HepG2 (cell line): Measurements from ENCODE around the gene RBX1. TPM values are rescaled to one million over a fixed set of nuclear protein-coding genes. Genes with fewer than 3 reads are reported as not detected.

Source experiments
- CHCHD3 ChIP-seq: sonication (generic); formaldehyde crosslinking; IDR thresholded peaks from 2 replicates; pipeline ENCODE4 v1.8.0; 2022; ENCODE audit warnings: mild to moderate bottlenecking, missing genetic modification reagents, moderate library complexity
- FOXK1 ChIP-seq: sonication (generic); formaldehyde crosslinking; IDR thresholded peaks from 2 replicates; pipeline ENCODE4 v1.4.0; 2020; ENCODE audit warnings: low read depth, missing genetic modification reagents, borderline replicate concordance
- GLI4 ChIP-seq: sonication (generic); formaldehyde crosslinking; IDR thresholded peaks from 2 replicates; pipeline ENCODE4 v1.5.1; 2020; ENCODE audit warnings: missing genetic modification reagents, mild to moderate bottlenecking, moderate library complexity, borderline replicate concordance
- IKZF1 ChIP-seq: fragments of 450-650 bp; IDR thresholded peaks from 2 replicates; pipeline ENCODE4 v1.7.1; 2016
- JARID2 ChIP-seq: sonication (generic); formaldehyde crosslinking; IDR thresholded peaks from 2 replicates; pipeline ENCODE4 v1.8.1; 2023; ENCODE audit warnings: missing genetic modification reagents, inconsistent platforms; ENCODE audit not compliant: insufficient replicate concordance
- MIER2 ChIP-seq: IDR thresholded peaks from 2 replicates; pipeline ENCODE4 v1.6.1; 2016; ENCODE audit warnings: missing biosample characterization, missing genetic modification reagents
- NCOA1 ChIP-seq: sonication (generic); formaldehyde crosslinking; IDR thresholded peaks from 2 replicates; pipeline ENCODE4 v1.9.0; 2021; ENCODE audit warnings: missing genetic modification reagents
- NKX3-1 ChIP-seq: sonication (generic); formaldehyde crosslinking; IDR thresholded peaks from 2 replicates; pipeline ENCODE4 v1.5.0; 2020; ENCODE audit warnings: missing genetic modification reagents
- PCBP1 ChIP-seq: fragments of 200-400 bp; formaldehyde crosslinking; IDR thresholded peaks from 2 replicates; pipeline ENCODE4 v1.6.1; 2017; ENCODE audit warnings: mild to moderate bottlenecking, low read depth, low read length, borderline replicate concordance
- PRPF4 ChIP-seq: fragments of 200-400 bp; formaldehyde crosslinking; IDR thresholded peaks from 2 replicates; pipeline ENCODE4 v1.6.1; 2016; ENCODE audit warnings: low read length, low read depth; ENCODE audit not compliant: poor library complexity, severe bottlenecking
- SKIL ChIP-seq: sonication (generic); formaldehyde crosslinking; IDR thresholded peaks from 2 replicates; pipeline ENCODE4 v1.8.0; 2022; ENCODE audit warnings: missing genetic modification reagents, mild to moderate bottlenecking, moderate library complexity, borderline replicate concordance
- SMAD1 ChIP-seq: sonication (generic); formaldehyde crosslinking; IDR thresholded peaks from 2 replicates; pipeline ENCODE4 v1.4.0; 2020; ENCODE audit warnings: missing genetic modification reagents, low read depth, mild to moderate bottlenecking, borderline replicate concordance
- SP1 ChIP-seq, 2 experiments: fragments of 450-650 bp in 1 of 2; sonication (generic) in 1 of 2; formaldehyde crosslinking in 1 of 2; IDR thresholded peaks; 2 replicates each; pipeline versions ENCODE4 v1.4.0 to v1.6.1; 2016 to 2020; ENCODE audit warnings: missing genetic modification reagents in 1 of 2
- THAP11 ChIP-seq: IDR thresholded peaks from 2 replicates; pipeline ENCODE4 v1.6.1; 2016; ENCODE audit warnings: missing biosample characterization, missing genetic modification reagents
- TMF1 ChIP-seq: sonication (generic); formaldehyde crosslinking; IDR thresholded peaks from 2 replicates; pipeline ENCODE4 v1.8.1; 2022; ENCODE audit warnings: low read depth, missing genetic modification reagents
- TP53 ChIP-seq: sonication (generic); formaldehyde crosslinking; conservative IDR thresholded peaks from 2 replicates; pipeline ENCODE4 v1.4.0; 2020; ENCODE audit warnings: missing genetic modification reagents
- ZBTB20 ChIP-seq: sonication (generic); formaldehyde crosslinking; IDR thresholded peaks from 2 replicates; pipeline ENCODE4 v1.8.1; 2023; ENCODE audit warnings: missing genetic modification reagents, low read depth, mild to moderate bottlenecking, borderline replicate concordance
- ZBTB3 ChIP-seq: sonication (generic); formaldehyde crosslinking; IDR thresholded peaks from 2 replicates; pipeline ENCODE4 v1.4.0; 2020; ENCODE audit warnings: low read depth, mild to moderate bottlenecking, moderate library complexity, missing genetic modification reagents, borderline replicate concordance
- ZNF3 ChIP-seq: IDR thresholded peaks from 2 replicates; pipeline ENCODE4 v1.7.0; 2017; ENCODE audit warnings: inconsistent platforms
- ZNF362 ChIP-seq: sonication (generic); formaldehyde crosslinking; IDR thresholded peaks from 2 replicates; pipeline ENCODE4 v1.4.0; 2020; ENCODE audit warnings: missing genetic modification reagents, mild to moderate bottlenecking, borderline replicate concordance
- ZNF546 ChIP-seq: sonication (generic); formaldehyde crosslinking; conservative IDR thresholded peaks from 2 replicates; pipeline ENCODE4 v1.8.1; 2023; ENCODE audit warnings: mild to moderate bottlenecking, missing genetic modification reagents
- ZNF552 ChIP-seq: sonication (generic); formaldehyde crosslinking; IDR thresholded peaks from 2 replicates; pipeline ENCODE4 v1.9.0; 2022; ENCODE audit warnings: missing genetic modification reagents, mild to moderate bottlenecking, borderline replicate concordance
- ZNF619 ChIP-seq: sonication (generic); formaldehyde crosslinking; IDR thresholded peaks from 2 replicates; pipeline ENCODE4 v1.4.0; 2020; ENCODE audit warnings: mild to moderate bottlenecking, missing genetic modification reagents
- ZNF7 ChIP-seq: IDR thresholded peaks from 2 replicates; pipeline ENCODE4 v1.6.1; 2016; ENCODE audit warnings: missing biosample characterization, missing genetic modification reagents
- polyA plus RNA-seq, 8 experiments: library from polyadenylated mRNA; depleted of rRNA in 3 of 8; stranded (reverse) in 7 of 8; unstranded in 1 of 8; fragments of >200 nt; fragmentation: Illumina TruSeq in 4 of 8; extraction: Trizol in 4 of 8; gene quantifications; 2 replicates each; pipeline versions ENCODE4 v1.2.1 to v1.2.3, GENCODE V29; 2011 to 2016; ENCODE audit warnings: low read depth in 4 of 8, missing spikeins in 1 of 8, mixed read lengths in 1 of 8; ENCODE audit not compliant: insufficient read depth in 1 of 8
- total RNA-seq, 5 experiments: library from RNA; depleted of rRNA; stranded (reverse); fragments of >200 nt; fragmentation: Illumina TruSeq; extraction: Trizol; gene quantifications; 2 replicates each; pipeline ENCODE4 v1.2.3, GENCODE V29; 2016; ENCODE audit warnings: low read depth in 1 of 5
- TF ChIP-seq, protein P1 (sequence below): sonication (generic); formaldehyde crosslinking; IDR thresholded peaks from 2 replicates; pipeline ENCODE4 v1.5.1; 2020; ENCODE audit warnings: missing genetic modification reagents, mild to moderate bottlenecking, borderline replicate concordance

RBX1 gene
- total and polyA plus RNA-seq, 2 of the 13 experiments (the other 11 are each of a cell fraction or from before 2014, with no cell fraction given) = 84.9 to 90.2 TPM

DNA sequence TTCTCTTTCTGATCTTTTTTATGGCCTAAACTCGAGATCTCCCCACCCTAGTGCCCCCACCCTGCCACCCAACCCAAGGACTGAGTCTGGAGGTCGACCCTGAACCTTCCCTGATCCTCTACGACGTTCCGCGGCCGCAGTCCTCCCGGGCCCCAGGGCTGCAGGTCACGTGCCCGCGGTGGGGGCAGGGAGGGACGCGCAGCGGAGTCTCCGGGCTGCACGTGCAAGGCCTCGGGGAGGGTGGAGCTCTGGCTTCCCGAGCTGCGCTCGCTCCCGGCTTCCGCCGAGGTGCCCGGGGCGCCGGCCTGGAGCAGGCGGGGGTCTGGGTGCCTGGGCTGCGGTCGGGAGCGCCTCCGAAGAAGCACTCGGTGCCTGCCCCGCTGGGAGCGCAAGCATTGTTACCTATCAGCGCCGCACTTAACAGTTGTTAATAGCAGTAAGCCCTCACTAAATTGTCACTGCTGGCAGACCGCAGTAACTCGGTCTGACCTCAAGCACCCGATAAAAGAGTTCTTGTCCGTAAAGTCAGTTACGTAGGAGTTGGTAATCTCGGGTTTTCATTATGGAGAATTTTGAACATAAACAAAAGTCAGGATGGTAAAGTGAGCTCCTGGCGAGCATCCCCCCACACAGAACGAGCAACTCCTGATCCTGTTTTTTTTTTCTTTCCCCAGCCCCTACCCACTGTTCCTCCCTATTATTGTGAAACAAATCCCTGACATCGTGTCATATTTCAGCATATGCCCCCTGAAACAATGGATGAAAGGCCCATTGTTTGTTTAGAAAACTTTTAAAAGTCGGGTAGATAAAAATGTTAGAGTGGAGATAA lies 71.5 kb downstream of the RBX1 start (continued):
- no peak; the same call in 1 of the 2 replicates for TF ChIP-seq ZNF362
- no peak for TF ChIP-seq TP53 (CRISPR knock-in tag)
- TF ChIP-seq PCBP1 = no peak
- TF ChIP-seq ZBTB3 (CRISPR knock-in tag) = no peak
- TF ChIP-seq FOXK1 (CRISPR knock-in tag) = peak; percentile 79
- TF ChIP-seq ZNF619 = peak; percentile 94; the same call in 1 of the 2 replicates
- TF ChIP-seq, protein P1, sequence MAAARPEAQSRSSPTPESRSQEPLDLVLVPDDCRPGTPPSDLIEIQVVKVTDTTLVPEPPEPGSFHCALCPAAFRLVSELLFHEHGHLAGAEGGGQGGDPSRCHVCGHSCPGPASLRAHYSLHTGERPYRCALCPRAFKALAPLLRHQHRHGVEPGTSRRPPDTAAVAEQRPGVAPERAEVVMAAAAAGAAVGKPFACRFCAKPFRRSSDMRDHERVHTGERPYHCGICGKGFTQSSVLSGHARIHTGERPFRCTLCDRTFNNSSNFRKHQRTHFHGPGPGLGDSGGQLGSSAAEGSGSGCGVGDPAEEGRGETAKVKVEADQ (CRISPR knock-in tag) = 0 out of 2 replicates have a peak, but pooled peaks have one; percentile 25
- peak; percentile 78; the same call in 1 of the 2 replicates for TF ChIP-seq TMF1 (CRISPR knock-in tag)
- TF ChIP-seq NKX3-1 (CRISPR knock-in tag) = peak; percentile 82; the same call in 1 of the 2 replicates
- TF ChIP-seq CHCHD3 (CRISPR knock-in tag) = 0 out of 2 replicates have a peak, but pooled peaks have one; percentile 85
- no peak for TF ChIP-seq PRPF4
- peak; percentile 88; the same call in 1 of the 2 replicates for TF ChIP-seq SKIL (CRISPR knock-in tag)
- TF ChIP-seq ZNF552 (CRISPR knock-in tag) = peak; percentile 92; the same call in 1 of the 2 replicates
- no peak for TF ChIP-seq ZNF7
- no peak for TF ChIP-seq JARID2 (CRISPR knock-in tag)
- no peak for TF ChIP-seq ZNF3
- TF ChIP-seq GLI4 (CRISPR knock-in tag) = no peak
- TF ChIP-seq SP1 (IDR thresholded peaks at IDR 0.05) = no peak
- no peak for TF ChIP-seq SP1 (CRISPR knock-in tag; IDR thresholded peaks at IDR 0.05)
- no peak; the same call in 1 of the 2 replicates for TF ChIP-seq NCOA1 (CRISPR knock-in tag)
- TF ChIP-seq MIER2 (CRISPR knock-in tag) = no peak
- peak; percentile 71; the same call in 1 of the 2 replicates for TF ChIP-seq ZBTB20 (CRISPR knock-in tag)
- peak; percentile 78 for TF ChIP-seq THAP11 (CRISPR knock-in tag)
- TF ChIP-seq SMAD1 (CRISPR knock-in tag) = peak; percentile 77; the same call in 1 of the 2 replicates
- TF ChIP-seq ZNF546 (CRISPR knock-in tag) = 0 out of 2 replicates have a peak, but pooled peaks have one; percentile 55
- TF ChIP-seq IKZF1 = no peak
